Astrocyte (in vitro differentiated cells and primary cell): ENCODE data around the gene ASAP2.

ENCODE experiments used
- EZH2 ChIP-seq: IDR thresholded peaks from 2 replicates; pipeline ENCODE4 v1.6.1; 2012; ENCODE audit warnings: mild to moderate bottlenecking, low read length, inconsistent platforms; ENCODE audit not compliant: insufficient read depth
- TF ChIP-seq, protein P1 (sequence below): IDR thresholded peaks from 2 replicates; pipeline ENCODE4 v1.5.1; 2011; ENCODE audit warnings: low read depth, mild to moderate bottlenecking, inconsistent platforms, low read length, moderate library complexity; ENCODE audit not compliant: insufficient read depth

DNA sequence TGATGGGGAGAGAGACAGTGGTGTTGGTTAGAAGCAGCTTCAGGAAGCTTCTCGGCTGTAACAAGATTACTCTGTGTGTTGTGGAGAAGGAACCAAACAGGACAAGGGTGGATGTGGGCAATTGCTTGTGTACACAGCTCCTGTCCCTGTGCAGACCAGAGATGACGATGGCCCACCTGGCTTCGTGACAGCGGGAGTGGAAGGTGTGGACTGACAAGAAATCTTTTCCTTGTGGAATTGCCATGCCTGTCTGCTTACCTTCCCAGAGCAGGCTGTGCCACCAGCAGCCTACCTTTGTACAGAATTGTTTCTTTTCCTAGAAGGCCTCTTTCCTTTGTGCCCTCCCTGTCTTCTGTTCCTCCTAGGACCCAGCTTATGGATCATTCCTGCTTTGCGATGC lies 122.9 kb downstream of the ASAP2 start:
- TF ChIP-seq, protein P1, sequence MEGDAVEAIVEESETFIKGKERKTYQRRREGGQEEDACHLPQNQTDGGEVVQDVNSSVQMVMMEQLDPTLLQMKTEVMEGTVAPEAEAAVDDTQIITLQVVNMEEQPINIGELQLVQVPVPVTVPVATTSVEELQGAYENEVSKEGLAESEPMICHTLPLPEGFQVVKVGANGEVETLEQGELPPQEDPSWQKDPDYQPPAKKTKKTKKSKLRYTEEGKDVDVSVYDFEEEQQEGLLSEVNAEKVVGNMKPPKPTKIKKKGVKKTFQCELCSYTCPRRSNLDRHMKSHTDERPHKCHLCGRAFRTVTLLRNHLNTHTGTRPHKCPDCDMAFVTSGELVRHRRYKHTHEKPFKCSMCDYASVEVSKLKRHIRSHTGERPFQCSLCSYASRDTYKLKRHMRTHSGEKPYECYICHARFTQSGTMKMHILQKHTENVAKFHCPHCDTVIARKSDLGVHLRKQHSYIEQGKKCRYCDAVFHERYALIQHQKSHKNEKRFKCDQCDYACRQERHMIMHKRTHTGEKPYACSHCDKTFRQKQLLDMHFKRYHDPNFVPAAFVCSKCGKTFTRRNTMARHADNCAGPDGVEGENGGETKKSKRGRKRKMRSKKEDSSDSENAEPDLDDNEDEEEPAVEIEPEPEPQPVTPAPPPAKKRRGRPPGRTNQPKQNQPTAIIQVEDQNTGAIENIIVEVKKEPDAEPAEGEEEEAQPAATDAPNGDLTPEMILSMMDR, result no peak
- TF ChIP-seq EZH2, result no peak
